HCT116 (cell line): ENCODE data around the gene ZDHHC23.

Source experiments
- POLR2A ChIP-seq: IDR thresholded peaks from 2 replicates; pipeline ENCODE4 v1.7.0; 2011; ENCODE audit warnings: borderline replicate concordance; ENCODE audit not compliant: insufficient read depth, insufficient read length; ENCODE audit errors: extremely low read depth
- POLR2AphosphoS5 ChIP-seq: IDR thresholded peaks from 2 replicates; pipeline ENCODE4 v1.6.1; 2011; ENCODE audit warnings: mild to moderate bottlenecking, low read depth, low read length, moderate library complexity
- ZNF274 ChIP-seq: fragments of 200-500 bp; sonication (Bioruptor generic); IDR thresholded peaks from 2 replicates; pipeline ENCODE4 v1.6.1; 2014; ENCODE audit warnings: mild to moderate bottlenecking, low read depth, low read length, inconsistent platforms
- TF ChIP-seq, protein P1 (sequence below), 3 experiments: fragments of 200-600 bp in 1 of 3; sonication (generic) in 1 of 3; IDR thresholded peaks in 2 of 3; conservative IDR thresholded peaks in 1 of 3; 2 replicates each; pipeline ENCODE4 v1.5.1; 2012 to 2017; ENCODE audit warnings: low read depth in 2 of 3, low read length in 2 of 3, antibody characterized with exemption in 1 of 3, borderline replicate concordance in 1 of 3, control low read depth in 1 of 3, mild to moderate bottlenecking in 1 of 3, mixed read lengths in 1 of 3, mixed run types in 1 of 3, moderate library complexity in 1 of 3; ENCODE audit not compliant: insufficient read depth in 1 of 3
- TF ChIP-seq, protein P2 (sequence below): IDR thresholded peaks from 2 replicates; pipeline ENCODE4 v1.6.1; 2011; ENCODE audit warnings: mild to moderate bottlenecking, low read length, moderate library complexity; ENCODE audit not compliant: insufficient replicate concordance; ENCODE audit errors: extremely low read depth
- TF ChIP-seq, protein P3 (sequence below): IDR thresholded peaks from 2 replicates; pipeline ENCODE4 v1.6.1; 2012; ENCODE audit warnings: low read depth

DNA sequence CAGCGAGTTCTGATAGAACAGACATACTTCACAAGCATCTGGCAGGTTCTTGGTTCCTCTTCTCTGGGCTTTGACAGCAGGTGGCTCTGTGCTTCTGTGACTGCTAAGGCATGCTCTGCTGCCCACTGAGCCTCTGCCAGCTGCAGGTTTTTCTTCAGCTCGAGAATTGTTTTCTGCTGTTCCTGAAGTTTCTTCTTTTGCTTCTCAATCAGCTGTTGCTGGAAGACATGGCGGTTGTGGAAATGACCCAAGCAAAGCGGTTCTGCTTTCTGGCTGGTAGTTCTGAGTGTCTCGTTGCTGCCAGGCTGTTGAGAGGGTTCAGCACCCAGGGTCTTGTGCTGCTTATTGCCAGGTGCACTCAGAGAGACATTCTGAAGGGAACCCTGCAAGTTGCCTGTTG is 57.7 kb downstream of the ZDHHC23 start:
- no peak for TF ChIP-seq POLR2A
- TF ChIP-seq, protein P1, sequence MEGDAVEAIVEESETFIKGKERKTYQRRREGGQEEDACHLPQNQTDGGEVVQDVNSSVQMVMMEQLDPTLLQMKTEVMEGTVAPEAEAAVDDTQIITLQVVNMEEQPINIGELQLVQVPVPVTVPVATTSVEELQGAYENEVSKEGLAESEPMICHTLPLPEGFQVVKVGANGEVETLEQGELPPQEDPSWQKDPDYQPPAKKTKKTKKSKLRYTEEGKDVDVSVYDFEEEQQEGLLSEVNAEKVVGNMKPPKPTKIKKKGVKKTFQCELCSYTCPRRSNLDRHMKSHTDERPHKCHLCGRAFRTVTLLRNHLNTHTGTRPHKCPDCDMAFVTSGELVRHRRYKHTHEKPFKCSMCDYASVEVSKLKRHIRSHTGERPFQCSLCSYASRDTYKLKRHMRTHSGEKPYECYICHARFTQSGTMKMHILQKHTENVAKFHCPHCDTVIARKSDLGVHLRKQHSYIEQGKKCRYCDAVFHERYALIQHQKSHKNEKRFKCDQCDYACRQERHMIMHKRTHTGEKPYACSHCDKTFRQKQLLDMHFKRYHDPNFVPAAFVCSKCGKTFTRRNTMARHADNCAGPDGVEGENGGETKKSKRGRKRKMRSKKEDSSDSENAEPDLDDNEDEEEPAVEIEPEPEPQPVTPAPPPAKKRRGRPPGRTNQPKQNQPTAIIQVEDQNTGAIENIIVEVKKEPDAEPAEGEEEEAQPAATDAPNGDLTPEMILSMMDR (IDR thresholded peaks at IDR 0.05 in 2 of 3, conservative IDR thresholded peaks at IDR 0.05 in 1 of 3; ENCODE audit: borderline replicate concordance in 1 of 3, insufficient read depth in 1 of 3, low read depth in 2 of 3, low read length in 2 of 3), result no peak
- TF ChIP-seq POLR2AphosphoS5, result no peak
- TF ChIP-seq ZNF274, result no peak
- TF ChIP-seq, protein P2, sequence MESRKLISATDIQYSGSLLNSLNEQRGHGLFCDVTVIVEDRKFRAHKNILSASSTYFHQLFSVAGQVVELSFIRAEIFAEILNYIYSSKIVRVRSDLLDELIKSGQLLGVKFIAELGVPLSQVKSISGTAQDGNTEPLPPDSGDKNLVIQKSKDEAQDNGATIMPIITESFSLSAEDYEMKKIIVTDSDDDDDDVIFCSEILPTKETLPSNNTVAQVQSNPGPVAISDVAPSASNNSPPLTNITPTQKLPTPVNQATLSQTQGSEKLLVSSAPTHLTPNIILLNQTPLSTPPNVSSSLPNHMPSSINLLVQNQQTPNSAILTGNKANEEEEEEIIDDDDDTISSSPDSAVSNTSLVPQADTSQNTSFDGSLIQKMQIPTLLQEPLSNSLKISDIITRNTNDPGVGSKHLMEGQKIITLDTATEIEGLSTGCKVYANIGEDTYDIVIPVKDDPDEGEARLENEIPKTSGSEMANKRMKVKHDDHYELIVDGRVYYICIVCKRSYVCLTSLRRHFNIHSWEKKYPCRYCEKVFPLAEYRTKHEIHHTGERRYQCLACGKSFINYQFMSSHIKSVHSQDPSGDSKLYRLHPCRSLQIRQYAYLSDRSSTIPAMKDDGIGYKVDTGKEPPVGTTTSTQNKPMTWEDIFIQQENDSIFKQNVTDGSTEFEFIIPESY, result no peak
- TF ChIP-seq, protein P3, sequence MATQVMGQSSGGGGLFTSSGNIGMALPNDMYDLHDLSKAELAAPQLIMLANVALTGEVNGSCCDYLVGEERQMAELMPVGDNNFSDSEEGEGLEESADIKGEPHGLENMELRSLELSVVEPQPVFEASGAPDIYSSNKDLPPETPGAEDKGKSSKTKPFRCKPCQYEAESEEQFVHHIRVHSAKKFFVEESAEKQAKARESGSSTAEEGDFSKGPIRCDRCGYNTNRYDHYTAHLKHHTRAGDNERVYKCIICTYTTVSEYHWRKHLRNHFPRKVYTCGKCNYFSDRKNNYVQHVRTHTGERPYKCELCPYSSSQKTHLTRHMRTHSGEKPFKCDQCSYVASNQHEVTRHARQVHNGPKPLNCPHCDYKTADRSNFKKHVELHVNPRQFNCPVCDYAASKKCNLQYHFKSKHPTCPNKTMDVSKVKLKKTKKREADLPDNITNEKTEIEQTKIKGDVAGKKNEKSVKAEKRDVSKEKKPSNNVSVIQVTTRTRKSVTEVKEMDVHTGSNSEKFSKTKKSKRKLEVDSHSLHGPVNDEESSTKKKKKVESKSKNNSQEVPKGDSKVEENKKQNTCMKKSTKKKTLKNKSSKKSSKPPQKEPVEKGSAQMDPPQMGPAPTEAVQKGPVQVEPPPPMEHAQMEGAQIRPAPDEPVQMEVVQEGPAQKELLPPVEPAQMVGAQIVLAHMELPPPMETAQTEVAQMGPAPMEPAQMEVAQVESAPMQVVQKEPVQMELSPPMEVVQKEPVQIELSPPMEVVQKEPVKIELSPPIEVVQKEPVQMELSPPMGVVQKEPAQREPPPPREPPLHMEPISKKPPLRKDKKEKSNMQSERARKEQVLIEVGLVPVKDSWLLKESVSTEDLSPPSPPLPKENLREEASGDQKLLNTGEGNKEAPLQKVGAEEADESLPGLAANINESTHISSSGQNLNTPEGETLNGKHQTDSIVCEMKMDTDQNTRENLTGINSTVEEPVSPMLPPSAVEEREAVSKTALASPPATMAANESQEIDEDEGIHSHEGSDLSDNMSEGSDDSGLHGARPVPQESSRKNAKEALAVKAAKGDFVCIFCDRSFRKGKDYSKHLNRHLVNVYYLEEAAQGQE, result no peak
